SK-N-SH (cell line): Measurements from ENCODE around the gene RPL3. TPM values are rescaled to one million over a fixed set of nuclear protein-coding genes. Genes with fewer than 3 reads are reported as not detected.
"Not testable (repeated sequence)": the region's sequence is repeated elsewhere in the genome, so short reads cannot be mapped to it uniquely, and the experiment has no call there.

Experiments
- CTCF ChIA-PET: fragments of 300-600, 350-600 bp; formaldehyde crosslinking; extraction: SDS; loops from one replicate; lab custom pipeline; 2021; lab: Yijun Ruan, JAX
- POLR2A ChIA-PET: fragments of 350-600 bp; sonication (Branson Sonifier 250); formaldehyde crosslinking; extraction: SDS; loops from one replicate; lab custom pipeline; 2020; ENCODE audit warnings: antibody characterized with exemption, inconsistent platforms; lab: Yijun Ruan, JAX
- DNase-seq: peaks from one replicate; pipeline ENCODE4 v3.0.0; 2012
- H2AFZ ChIP-seq: fragments of 200-600 bp; sonication (generic); 2 replicates; pipeline ENCODE4 v1.8.1; 2016; ENCODE audit warnings: antibody characterized with exemption, mild to moderate bottlenecking, low read depth
- H3F3A ChIP-seq: fragments of 200-600 bp; sonication (generic); replicated peaks from 2 replicates; pipeline ENCODE3; 2016; ENCODE audit warnings: antibody characterized with exemption, mild to moderate bottlenecking; ENCODE audit not compliant: insufficient read depth
- H3K27ac ChIP-seq, 2 experiments: fragments of 200-500 bp in 1 of 2; fragments of 200-600 bp in 1 of 2; sonication (Bioruptor generic) in 1 of 2; sonication (generic), shearing (Covaris generic) in 1 of 2; 2 replicates each; pipeline versions ENCODE4 v1.5.1 to v1.6.1; 2014 to 2016; ENCODE audit warnings: low read depth in 2 of 2, inconsistent platforms in 1 of 2, low read length in 1 of 2, mild to moderate bottlenecking in 1 of 2, mixed read lengths in 1 of 2
- H3K27me3 ChIP-seq: fragments of 200-600 bp; sonication (generic), shearing (Covaris generic); 2 replicates; pipeline ENCODE4 v1.6.1; 2016; ENCODE audit warnings: mixed run types; ENCODE audit not compliant: insufficient read depth
- H3K36me3 ChIP-seq, 2 experiments: fragments of 200-500 bp in 1 of 2; fragments of 200-600 bp in 1 of 2; sonication (Bioruptor generic) in 1 of 2; sonication (generic) in 1 of 2; replicated peaks in 1 of 2; 2 replicates each; pipeline versions ENCODE3 to v1.5.1; 2014 to 2016; ENCODE audit warnings: low read length in 1 of 2, mild to moderate bottlenecking in 1 of 2; ENCODE audit not compliant: insufficient read depth in 2 of 2, control insufficient read depth in 1 of 2
- H3K4me1 ChIP-seq, 2 experiments: fragments of 200-500 bp in 1 of 2; fragments of 200-600 bp in 1 of 2; sonication (Bioruptor generic) in 1 of 2; sonication (generic), shearing (Covaris generic) in 1 of 2; 2 replicates each; pipeline versions ENCODE4 v1.5.1 to v1.6.1; 2014 to 2016; ENCODE audit warnings: low read depth in 1 of 2, low read length in 1 of 2, mixed run types in 1 of 2; ENCODE audit not compliant: insufficient read depth in 2 of 2, control insufficient read depth in 1 of 2
- H3K4me2 ChIP-seq: fragments of 200-600 bp; sonication (generic), shearing (Covaris generic); 2 replicates; pipeline ENCODE4 v1.6.1; 2017; ENCODE audit warnings: mixed run types
- H3K4me3 ChIP-seq, 2 experiments: fragments of 200-500 bp in 1 of 2; fragments of 200-600 bp in 1 of 2; sonication (Bioruptor generic) in 1 of 2; sonication (generic), shearing (Covaris generic) in 1 of 2; 2 replicates each; pipeline versions ENCODE4 v1.5.1 to v1.8.1; 2014 to 2016; ENCODE audit warnings: low read depth in 2 of 2, inconsistent platforms in 1 of 2, low read length in 1 of 2, mild to moderate bottlenecking in 1 of 2, mixed read lengths in 1 of 2, moderate library complexity in 1 of 2
- H3K79me2 ChIP-seq: fragments of 200-600 bp; sonication (generic); 2 replicates; pipeline ENCODE4 v1.8.1; 2017; ENCODE audit warnings: mild to moderate bottlenecking; ENCODE audit not compliant: insufficient read depth
- H3K9ac ChIP-seq: fragments of 200-600 bp; sonication (generic); 2 replicates; pipeline ENCODE4 v1.6.1; 2017; ENCODE audit warnings: mixed run types
- H3K9me2 ChIP-seq: fragments of 200-600 bp; sonication (generic); 2 replicates; pipeline ENCODE4 v1.6.1; 2017; ENCODE audit warnings: mixed run types
- H3K9me3 ChIP-seq: fragments of 200-600 bp; sonication (generic); 2 replicates; pipeline ENCODE4 v1.6.1; 2017; ENCODE audit warnings: mixed run types, mild to moderate bottlenecking, moderate library complexity
- H4K20me1 ChIP-seq: fragments of 200-600 bp; sonication (generic); 2 replicates; pipeline ENCODE4 v1.6.1; 2017; ENCODE audit warnings: mild to moderate bottlenecking, mixed run types; ENCODE audit not compliant: insufficient read depth
- CHD2 ChIP-seq: fragments of 150-350 bp; IDR thresholded peaks from 2 replicates; pipeline ENCODE4 v1.6.1; 2018; ENCODE audit warnings: low read length; ENCODE audit not compliant: partially characterized antibody
- EZH2phosphoT487 ChIP-seq: fragments of 200-600 bp; sonication (generic); IDR thresholded peaks from 2 replicates; pipeline ENCODE4 v1.6.1; 2017; ENCODE audit warnings: low read depth, mixed run types, mild to moderate bottlenecking, antibody characterized with exemption, moderate library complexity, borderline replicate concordance
- GATA2 ChIP-seq: sonication (generic); formaldehyde crosslinking; IDR thresholded peaks from 2 replicates; pipeline ENCODE4 v1.5.0; 2020; ENCODE audit warnings: mild to moderate bottlenecking, missing genetic modification reagents
- JUND ChIP-seq: IDR thresholded peaks from 2 replicates; pipeline ENCODE4 v1.4.0; 2012
- MAX ChIP-seq: IDR thresholded peaks from 2 replicates; pipeline ENCODE4 v1.4.0; 2012; ENCODE audit warnings: low read depth
- NFIC ChIP-seq: IDR thresholded peaks from 2 replicates; pipeline ENCODE4 v1.4.0; 2012; ENCODE audit warnings: borderline replicate concordance
- NRF1 ChIP-seq: IDR thresholded peaks from 2 replicates; pipeline ENCODE4 v1.6.1; 2012; ENCODE audit warnings: low read depth, mild to moderate bottlenecking, low read length
- POLR2AphosphoS5 ChIP-seq: IDR thresholded peaks from 2 replicates; pipeline ENCODE4 v1.6.1; 2012; ENCODE audit warnings: low read depth, low read length
- RCOR1 ChIP-seq: fragments of 150-350 bp; IDR thresholded peaks from 2 replicates; pipeline ENCODE4 v1.6.1; 2017; ENCODE audit warnings: antibody characterized with exemption, low read length
- RXRA ChIP-seq: IDR thresholded peaks from 2 replicates; pipeline ENCODE4 v1.4.0; 2012; ENCODE audit warnings: low read depth, mild to moderate bottlenecking, borderline replicate concordance
- SIN3A ChIP-seq: IDR thresholded peaks from 2 replicates; pipeline ENCODE4 v1.6.1; 2012; ENCODE audit warnings: low read depth, mild to moderate bottlenecking, low read length, moderate library complexity, borderline replicate concordance
- TAF1 ChIP-seq: IDR thresholded peaks from 2 replicates; pipeline ENCODE4 v1.6.1; 2012; ENCODE audit warnings: low read depth, mild to moderate bottlenecking, low read length, moderate library complexity, borderline replicate concordance
- TCF12 ChIP-seq: IDR thresholded peaks from 2 replicates; pipeline ENCODE4 v1.4.0; 2012
- YY1 ChIP-seq: IDR thresholded peaks from 2 replicates; pipeline ENCODE4 v1.4.0; 2012; ENCODE audit warnings: low read depth, mild to moderate bottlenecking
- WGBS: methylation state at CpG from one replicate; pipeline ENCODE4 v1.1.6; 2017; ENCODE audit warnings: low lambda C conversion rate; 5-methylcytosine and 5-hydroxymethylcytosine counted together
- polyA plus RNA-seq, 3 experiments: library from polyadenylated mRNA; depleted of rRNA; stranded (reverse); fragments of >200 nt; gene quantifications; 2 replicates each; pipeline ENCODE4 v1.2.3, GENCODE V29; 2012
- TF ChIP-seq, protein P1 (sequence below): IDR thresholded peaks from 2 replicates; pipeline ENCODE4; 2012
- TF ChIP-seq, protein P2 (sequence below): fragments of 200-600 bp; sonication (generic); IDR thresholded peaks from 2 replicates; pipeline ENCODE4 v1.6.1; 2017; ENCODE audit warnings: antibody characterized with exemption, mild to moderate bottlenecking, moderate library complexity

RPL3 gene
- polyA plus RNA-seq, 1 of the 3 experiments (the other 2 are of a cell fraction), result 4,976 TPM

GRCh38 chr22:39332441-39333064 lies 13.1 kb upstream of the RPL3 start:
- Histone ChIP-seq H4K20me1 (no peaks in the 10 kb centered on the region), H3K79me2 (no peaks in the 10 kb centered on the region), H2AFZ (no peak overlapping the region), H3K36me3 (no peaks in the 10 kb centered on the region), H3K9me2 (no peaks in the 10 kb centered on the region), H3K4me3 (no peak overlapping the region), H3K4me2 (no peak overlapping the region), H3K9me3 (no peaks in the 10 kb centered on the region), H3K4me1 (peaks cover 0 to 6% of the 10 kb centered on the region in 2 experiments; a peak in 1 of 4 replicates), H3K27ac (peak overlapping the region; percentile 50 to 60), H3K9ac (no peak overlapping the region), H3K27me3 (no peaks in the 10 kb centered on the region), H3F3A (no peaks in the 10 kb centered on the region)
- DNase-seq, result no peak
- ChIA-PET CTCF (interaction anchor here (1.0 to 2.3 kb wide), 2 partner anchors 13 to 21 kb away, joined by 4 to 6 read pairs; partner anchors contain the start of gene RPL3), POLR2A (interaction anchor here (0.6 to 2.7 kb wide), 2 partner anchors 13 to 188 kb away, joined by 3 to 19 read pairs; partner anchors contain the start of genes ATF4 and RPL3)
- WGBS, result 63% methylated on average over 5 of the region's 5 CpGs
- peak; percentile 61 for TF ChIP-seq RCOR1
- TF ChIP-seq TCF12, result peak; percentile 67
- TF ChIP-seq, protein P1, sequence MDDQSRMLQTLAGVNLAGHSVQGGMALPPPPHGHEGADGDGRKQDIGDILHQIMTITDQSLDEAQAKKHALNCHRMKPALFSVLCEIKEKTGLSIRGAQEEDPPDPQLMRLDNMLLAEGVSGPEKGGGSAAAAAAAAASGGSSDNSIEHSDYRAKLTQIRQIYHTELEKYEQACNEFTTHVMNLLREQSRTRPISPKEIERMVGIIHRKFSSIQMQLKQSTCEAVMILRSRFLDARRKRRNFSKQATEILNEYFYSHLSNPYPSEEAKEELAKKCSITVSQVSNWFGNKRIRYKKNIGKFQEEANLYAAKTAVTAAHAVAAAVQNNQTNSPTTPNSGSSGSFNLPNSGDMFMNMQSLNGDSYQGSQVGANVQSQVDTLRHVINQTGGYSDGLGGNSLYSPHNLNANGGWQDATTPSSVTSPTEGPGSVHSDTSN, result peak; percentile 36; the same call in 1 of the 2 replicates
- TF ChIP-seq GATA2 (CRISPR knock-in tag), result 0 out of 2 replicates have a peak, but pooled peaks have one; percentile 11
- TF ChIP-seq EZH2phosphoT487, result no peak

GRCh38 chr22:39330553-39330952 lies 11.1 kb upstream of the RPL3 start:
- H3K9me3 ChIP-seq, H3K4me1 ChIP-seq, DNase-seq, H3K79me2 ChIP-seq, H3K4me2 ChIP-seq, H2AFZ ChIP-seq, H3K27ac ChIP-seq, H3K36me3 ChIP-seq, H3K9ac ChIP-seq, H3F3A ChIP-seq, H3K9me2 ChIP-seq, H3K4me3 ChIP-seq, H4K20me1 ChIP-seq, H3K27me3 ChIP-seq: not testable (repeated sequence)
- WGBS, result 100% methylated on average over 1 of the region's 1 CpG
- POLR2A ChIA-PET, result interaction anchor here (2.7 kb wide), 1 partner anchor 11 kb away, joined by 19 read pairs; the partner anchor contains the start of gene RPL3
- CTCF ChIA-PET, result interaction anchor here (1.1 to 2.3 kb wide), 2 partner anchors 11 to 159 kb away, joined by 4 to 6 read pairs; partner anchors contain the start of gene RPL3

GRCh38 chr22:39327995-39328754 lies 8.8 kb upstream of the RPL3 start:
- H3F3A ChIP-seq, result no peaks in the 10 kb centered on the region

More at GRCh38 chr22:39327995-39328754, 8.8 kb upstream of the RPL3 start:
- Histone ChIP-seq H3K4me1 (peaks cover 0 to 6% of the 10 kb centered on the region in 2 experiments; a peak in 1 of 4 replicates), H3K4me3 (no peak overlapping the region), H3K4me2 (no peak overlapping the region), H3K36me3 (no peaks in the 10 kb centered on the region), H3K27me3 (no peaks in the 10 kb centered on the region), H3K9me3 (no peaks in the 10 kb centered on the region), H3K79me2 (no peaks in the 10 kb centered on the region), H3K9me2 (no peaks in the 10 kb centered on the region), H2AFZ (no peak overlapping the region), H3K27ac (no peak overlapping the region), H3K9ac (no peak overlapping the region), H4K20me1 (no peaks in the 10 kb centered on the region)
- WGBS, result 100% methylated on average over 3 of the region's 18 CpGs
- DNase-seq, result no peak
- TF ChIP-seq NFIC (no peak), SIN3A (no peak), EZH2phosphoT487 (no peak), TAF1 (no peak), RXRA (no peak), JUND (no peak), CHD2 (no peak), NRF1 (no peak), GATA2 (CRISPR knock-in tag) (no peak), YY1 (no peak), TCF12 (no peak), MAX (no peak), POLR2AphosphoS5 (no peak)
- TF ChIP-seq, protein P2, sequence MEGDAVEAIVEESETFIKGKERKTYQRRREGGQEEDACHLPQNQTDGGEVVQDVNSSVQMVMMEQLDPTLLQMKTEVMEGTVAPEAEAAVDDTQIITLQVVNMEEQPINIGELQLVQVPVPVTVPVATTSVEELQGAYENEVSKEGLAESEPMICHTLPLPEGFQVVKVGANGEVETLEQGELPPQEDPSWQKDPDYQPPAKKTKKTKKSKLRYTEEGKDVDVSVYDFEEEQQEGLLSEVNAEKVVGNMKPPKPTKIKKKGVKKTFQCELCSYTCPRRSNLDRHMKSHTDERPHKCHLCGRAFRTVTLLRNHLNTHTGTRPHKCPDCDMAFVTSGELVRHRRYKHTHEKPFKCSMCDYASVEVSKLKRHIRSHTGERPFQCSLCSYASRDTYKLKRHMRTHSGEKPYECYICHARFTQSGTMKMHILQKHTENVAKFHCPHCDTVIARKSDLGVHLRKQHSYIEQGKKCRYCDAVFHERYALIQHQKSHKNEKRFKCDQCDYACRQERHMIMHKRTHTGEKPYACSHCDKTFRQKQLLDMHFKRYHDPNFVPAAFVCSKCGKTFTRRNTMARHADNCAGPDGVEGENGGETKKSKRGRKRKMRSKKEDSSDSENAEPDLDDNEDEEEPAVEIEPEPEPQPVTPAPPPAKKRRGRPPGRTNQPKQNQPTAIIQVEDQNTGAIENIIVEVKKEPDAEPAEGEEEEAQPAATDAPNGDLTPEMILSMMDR, result no peak
- CTCF ChIA-PET, result interaction anchor here (0.7 to 1.4 kb wide), 3 partner anchors 11 to 15 kb away, joined by 3 to 5 read pairs (median 3); no protein-coding TSS in a partner anchor
- POLR2A ChIA-PET, result interaction anchor here (0.6 kb wide), 1 partner anchor 9 kb away, joined by 3 read pairs; no protein-coding TSS in a partner anchor
